AG04450 (cell line): Measurements from ENCODE around the gene PPP2CA. TPM values are rescaled to one million over a fixed set of nuclear protein-coding genes. Genes with fewer than 3 reads are reported as not detected.
"Not testable (repeated sequence)": the region's sequence is repeated elsewhere in the genome, so short reads cannot be mapped to it uniquely, and the experiment has no call there.

ENCODE experiments used
- CTCF ChIA-PET: fragments of 300-600, 350-600 bp; formaldehyde crosslinking; extraction: SDS; loops from one replicate; lab custom pipeline; 2022; ENCODE audit warnings: antibody characterized with exemption, inconsistent platforms; lab: Charles Lee
- POLR2A ChIA-PET: fragments of 350-600 bp; formaldehyde crosslinking; extraction: SDS; loops from one replicate; lab custom pipeline; 2021; ENCODE audit warnings: antibody characterized with exemption, inconsistent platforms; lab: Yijun Ruan, JAX
- DNase-seq: peaks from one replicate; pipeline ENCODE4 v3.0.0-alpha.2; 2011; ENCODE audit warnings: low read depth, low spot score
- H3K27ac ChIP-seq: one replicate; pipeline ENCODE4 v1.5.1; 2012; ENCODE audit warnings: low read depth, low read length, control low read depth
- H3K27me3 ChIP-seq: one replicate; pipeline ENCODE4 v1.6.0; 2012; ENCODE audit warnings: low read length; ENCODE audit not compliant: control insufficient read depth, insufficient read depth
- H3K4me3 ChIP-seq: 2 replicates; pipeline ENCODE4 v1.5.1; 2011; ENCODE audit warnings: mild to moderate bottlenecking, low read depth, low read length, control low read depth
- H3K9me3 ChIP-seq: 2 replicates; pipeline ENCODE4 v1.5.1; 2012; ENCODE audit warnings: low read length; ENCODE audit not compliant: control insufficient read depth, insufficient read depth
- polyA plus RNA-seq: library from polyadenylated mRNA; depleted of rRNA; stranded (reverse); fragments of >200 nt; gene quantifications from 2 replicates; pipeline ENCODE4 v1.2.3, GENCODE V29; 2011
- TF ChIP-seq, protein P1 (sequence below): IDR thresholded peaks from 2 replicates; pipeline ENCODE4 v1.5.1; 2011; ENCODE audit warnings: low read depth, low read length, control low read depth, inconsistent platforms

The PPP2CA gene
- polyA plus RNA-seq, 1 experiment: 252 TPM

DNA sequence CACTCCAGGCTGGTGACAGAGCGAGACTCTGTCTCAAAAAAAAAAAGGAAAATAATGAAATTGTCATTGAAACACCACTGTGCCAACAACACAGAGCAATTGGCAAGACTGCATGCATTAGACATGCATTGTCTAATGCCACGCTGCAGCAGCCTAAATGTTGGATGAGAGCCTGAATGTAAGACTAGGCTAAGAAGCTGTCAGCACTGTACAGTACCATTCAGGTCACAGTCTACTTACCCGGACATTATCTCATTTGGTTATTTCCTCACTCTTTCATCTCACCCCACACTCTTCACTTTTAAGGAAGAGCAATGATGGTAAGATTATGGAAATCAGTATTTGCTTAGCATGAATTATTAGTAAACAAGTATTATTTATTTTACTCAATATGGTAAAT lies 31.3 kb upstream of the PPP2CA start:
- CTCF ChIA-PET: interaction anchor here (0.6 to 1.2 kb wide), 2 partner anchors 74 to 647 kb away, joined by 3 to 4 read pairs; no protein-coding TSS in a partner anchor
- DNase-seq: no peak
- POLR2A ChIA-PET: no interaction called here

DNA sequence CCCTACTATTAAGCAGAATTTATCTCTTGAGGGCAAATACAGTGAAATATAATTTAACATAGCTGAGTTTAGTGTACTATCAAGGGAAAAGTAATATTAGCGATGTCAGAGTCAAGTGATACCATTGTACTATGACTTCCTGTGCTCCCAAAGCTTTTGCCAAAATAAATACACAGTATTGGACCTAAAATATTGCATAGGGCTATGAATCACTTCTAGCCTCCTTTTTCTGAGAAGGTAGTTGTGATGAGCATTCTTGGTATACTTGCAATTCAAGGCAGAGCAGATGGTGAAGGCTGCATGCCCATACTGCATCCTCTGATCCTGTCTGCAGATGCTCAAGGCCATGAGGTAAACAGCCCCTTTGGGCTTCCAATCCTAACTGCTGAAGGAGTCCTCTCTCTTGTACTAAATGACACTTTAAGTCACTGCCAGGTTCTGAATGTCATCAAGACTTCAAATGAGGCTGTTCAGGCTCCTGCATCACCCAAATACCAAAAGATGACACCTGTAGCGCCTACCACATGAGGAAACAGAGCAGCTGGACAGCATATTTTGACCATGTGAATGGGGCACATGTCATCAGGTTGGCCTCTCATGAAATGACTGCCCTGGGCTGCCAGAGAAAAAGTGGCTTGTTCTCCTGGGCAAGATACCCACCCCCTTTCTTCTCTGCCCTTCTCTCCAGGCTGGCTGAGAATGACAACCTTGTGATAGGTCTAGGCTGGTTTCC lies 29.7 kb upstream of the PPP2CA start:
- no peak overlapping the region for H3K4me3 ChIP-seq
- DNase-seq: no peak
- peak overlapping the region; percentile 34 for H3K27ac ChIP-seq
- no peaks in the 10 kb centered on the region for H3K27me3 ChIP-seq
- TF ChIP-seq, protein P1, sequence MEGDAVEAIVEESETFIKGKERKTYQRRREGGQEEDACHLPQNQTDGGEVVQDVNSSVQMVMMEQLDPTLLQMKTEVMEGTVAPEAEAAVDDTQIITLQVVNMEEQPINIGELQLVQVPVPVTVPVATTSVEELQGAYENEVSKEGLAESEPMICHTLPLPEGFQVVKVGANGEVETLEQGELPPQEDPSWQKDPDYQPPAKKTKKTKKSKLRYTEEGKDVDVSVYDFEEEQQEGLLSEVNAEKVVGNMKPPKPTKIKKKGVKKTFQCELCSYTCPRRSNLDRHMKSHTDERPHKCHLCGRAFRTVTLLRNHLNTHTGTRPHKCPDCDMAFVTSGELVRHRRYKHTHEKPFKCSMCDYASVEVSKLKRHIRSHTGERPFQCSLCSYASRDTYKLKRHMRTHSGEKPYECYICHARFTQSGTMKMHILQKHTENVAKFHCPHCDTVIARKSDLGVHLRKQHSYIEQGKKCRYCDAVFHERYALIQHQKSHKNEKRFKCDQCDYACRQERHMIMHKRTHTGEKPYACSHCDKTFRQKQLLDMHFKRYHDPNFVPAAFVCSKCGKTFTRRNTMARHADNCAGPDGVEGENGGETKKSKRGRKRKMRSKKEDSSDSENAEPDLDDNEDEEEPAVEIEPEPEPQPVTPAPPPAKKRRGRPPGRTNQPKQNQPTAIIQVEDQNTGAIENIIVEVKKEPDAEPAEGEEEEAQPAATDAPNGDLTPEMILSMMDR: no peak
- no peaks in the 10 kb centered on the region for H3K9me3 ChIP-seq
- ChIA-PET CTCF (no interaction called here), POLR2A (interaction anchor here (0.9 to 1.4 kb wide), 2 partner anchors 10 to 79 kb away, joined by 4 read pairs; partner anchors contain the start of gene SKP1)

More for the DNA sequence above, 31.3 kb upstream of the PPP2CA start:
- no peak overlapping the region for H3K27ac ChIP-seq
- no peak overlapping the region for H3K4me3 ChIP-seq
- no peaks in the 10 kb centered on the region for H3K27me3 ChIP-seq
- TF ChIP-seq, protein P1: no peak
- H3K9me3 ChIP-seq: peaks cover 6% of the 10 kb centered on the region; the same call in 1 of the 2 replicates

DNA sequence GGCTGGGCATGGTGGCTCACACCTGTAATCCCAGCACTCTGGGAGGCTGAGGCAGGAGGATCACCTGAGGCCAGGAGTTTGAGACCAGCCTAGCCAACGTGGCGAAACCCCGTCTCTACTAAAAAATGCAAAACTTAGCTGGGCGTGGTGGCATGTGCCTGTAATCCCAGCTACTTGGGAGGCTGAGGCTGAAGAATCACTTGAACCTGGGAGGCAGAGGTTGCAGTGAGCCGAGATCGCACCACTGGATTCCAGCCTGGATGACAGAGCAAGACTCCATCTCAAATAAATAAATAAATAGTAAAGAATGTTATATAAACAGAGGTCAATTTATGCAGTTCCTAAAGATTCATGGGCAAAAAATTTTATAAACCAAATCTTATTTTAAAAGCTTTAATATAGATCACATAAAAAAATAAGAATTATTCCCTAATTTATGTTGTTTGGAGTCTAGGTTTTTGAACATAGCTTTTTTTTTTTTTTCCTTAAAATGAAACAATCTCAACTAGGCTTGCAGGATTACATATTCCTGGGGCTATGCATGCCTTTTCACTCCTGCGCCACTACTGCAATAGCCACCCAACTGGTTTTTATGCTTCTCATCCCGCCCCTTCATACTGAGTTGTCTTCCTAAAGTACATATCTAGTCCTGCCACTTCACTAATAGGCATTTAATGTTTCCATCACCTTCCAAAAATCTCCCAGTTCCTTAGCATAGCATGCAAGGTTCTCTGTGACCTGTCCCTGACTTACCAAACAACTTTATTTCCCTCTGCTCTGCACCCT lies 27.7 kb upstream of the PPP2CA start:
- not testable (repeated sequence) for H3K9me3 ChIP-seq, H3K27me3 ChIP-seq, H3K4me3 ChIP-seq, DNase-seq, H3K27ac ChIP-seq
- ChIA-PET POLR2A (interaction anchor here (0.6 kb wide), 1 partner anchor 658 kb away, joined by 3 read pairs; no protein-coding TSS in a partner anchor), CTCF (interaction anchor here (0.6 to 1.4 kb wide), 2 partner anchors 12 to 214 kb away, joined by 3 read pairs; no protein-coding TSS in a partner anchor)

DNA sequence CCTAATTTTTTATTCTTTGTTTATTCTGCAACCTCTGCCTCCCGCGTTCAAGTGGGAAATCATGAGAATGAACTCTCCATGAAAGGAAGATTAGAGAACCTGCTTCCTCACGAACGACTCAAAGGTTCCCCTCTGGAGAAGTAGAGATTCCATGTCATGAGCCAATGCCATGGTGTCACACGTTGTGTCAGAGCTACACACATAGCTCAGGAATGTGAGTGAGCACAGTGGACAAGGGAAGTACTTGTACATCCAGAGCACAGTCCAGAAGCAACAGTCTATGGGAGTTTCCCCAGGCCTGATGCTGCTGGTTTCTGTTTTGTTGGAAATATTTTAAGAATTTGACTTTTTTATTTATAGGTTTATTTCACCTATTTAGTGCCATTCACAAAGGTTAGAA lies 26.8 kb upstream of the PPP2CA start:
- H3K27ac ChIP-seq: no peak overlapping the region
- no peak for DNase-seq
- TF ChIP-seq, protein P1: no peak
- H3K9me3 ChIP-seq: no peaks in the 10 kb centered on the region; the same call in 1 of the 2 replicates
- CTCF ChIA-PET: interaction anchor here (0.8 to 1.4 kb wide), 2 partner anchors 11 to 26 kb away, joined by 3 to 4 read pairs; partner anchors contain the start of gene PPP2CA
- POLR2A ChIA-PET: interaction anchor here (1.5 kb wide), 1 partner anchor 27 kb away, joined by 6 read pairs; the partner anchor contains the start of gene PPP2CA
- H3K4me3 ChIP-seq: no peak overlapping the region
- H3K27me3 ChIP-seq: no peaks in the 10 kb centered on the region

DNA sequence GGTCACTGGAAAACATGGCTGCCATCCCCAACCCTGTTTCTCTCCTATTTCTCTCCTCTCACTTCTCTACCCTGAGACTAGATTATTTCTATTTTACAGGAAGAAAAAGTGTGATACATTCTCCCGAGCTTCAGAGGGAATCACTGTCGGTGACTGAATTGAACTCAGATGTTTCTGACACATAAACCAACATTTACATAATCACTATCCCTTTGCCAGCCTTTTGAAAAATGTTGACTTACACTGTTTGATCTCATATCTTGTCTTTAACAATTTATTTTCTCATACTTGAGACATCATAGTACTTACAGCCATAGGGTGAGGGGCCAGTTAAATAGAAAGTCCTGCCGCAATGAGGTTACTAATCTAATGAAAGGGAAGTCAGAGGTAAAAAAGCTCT lies 25.1 kb upstream of the PPP2CA start:
- POLR2A ChIA-PET: no interaction called here
- TF ChIP-seq, protein P1: no peak
- CTCF ChIA-PET: no interaction called here
- DNase-seq: no peak
- no peak overlapping the region for H3K4me3 ChIP-seq
- no peaks in the 10 kb centered on the region for H3K27me3 ChIP-seq
- no peaks in the 10 kb centered on the region; the same call in 1 of the 2 replicates for H3K9me3 ChIP-seq
- H3K27ac ChIP-seq: no peak overlapping the region
